HG02798 (cell line): Measurements from ENCODE around the gene CDH13.

Source experiments
- ATAC-seq: cut with Tn5 transposase; IDR thresholded peaks from one replicate; pipeline ENCODE4 v1.9.1; 2021; ENCODE audit warnings: mild to moderate bottlenecking; ENCODE audit not compliant: unreplicated experiment, poor library complexity

The CDH13 gene

GRCh38 chr16:83706394-83706793, 1079.6 kb downstream of the CDH13 start:
- ATAC-seq = no peak

DNA sequence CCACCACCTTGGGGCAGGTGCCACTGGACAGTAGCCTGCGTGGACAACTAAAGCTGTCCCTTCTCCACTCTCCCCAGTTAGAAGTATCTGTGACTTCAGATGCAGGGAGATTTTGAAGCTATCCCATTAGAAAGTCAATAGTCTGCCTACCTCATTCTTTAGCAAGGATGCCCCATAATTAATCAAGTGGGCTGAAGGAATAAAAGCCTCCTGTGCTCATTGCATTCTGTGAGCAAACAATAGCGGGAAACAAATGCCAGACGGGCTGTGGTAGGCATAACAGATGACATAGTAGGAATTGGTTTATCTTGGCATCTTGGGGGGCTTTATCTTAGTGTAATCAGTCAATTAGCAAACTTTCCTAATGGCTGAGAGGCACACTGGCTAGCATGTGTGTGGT, 1084.3 kb downstream of the CDH13 start:
- ATAC-seq = no peak

- ATAC-seq = no peak
Observed at GRCh38 chr16:83713597-83713996, 1086.8 kb downstream of the CDH13 start.

- ATAC-seq = no peak
Observed at GRCh38 chr16:83714286-83714685, 1087.5 kb downstream of the CDH13 start.

DNA sequence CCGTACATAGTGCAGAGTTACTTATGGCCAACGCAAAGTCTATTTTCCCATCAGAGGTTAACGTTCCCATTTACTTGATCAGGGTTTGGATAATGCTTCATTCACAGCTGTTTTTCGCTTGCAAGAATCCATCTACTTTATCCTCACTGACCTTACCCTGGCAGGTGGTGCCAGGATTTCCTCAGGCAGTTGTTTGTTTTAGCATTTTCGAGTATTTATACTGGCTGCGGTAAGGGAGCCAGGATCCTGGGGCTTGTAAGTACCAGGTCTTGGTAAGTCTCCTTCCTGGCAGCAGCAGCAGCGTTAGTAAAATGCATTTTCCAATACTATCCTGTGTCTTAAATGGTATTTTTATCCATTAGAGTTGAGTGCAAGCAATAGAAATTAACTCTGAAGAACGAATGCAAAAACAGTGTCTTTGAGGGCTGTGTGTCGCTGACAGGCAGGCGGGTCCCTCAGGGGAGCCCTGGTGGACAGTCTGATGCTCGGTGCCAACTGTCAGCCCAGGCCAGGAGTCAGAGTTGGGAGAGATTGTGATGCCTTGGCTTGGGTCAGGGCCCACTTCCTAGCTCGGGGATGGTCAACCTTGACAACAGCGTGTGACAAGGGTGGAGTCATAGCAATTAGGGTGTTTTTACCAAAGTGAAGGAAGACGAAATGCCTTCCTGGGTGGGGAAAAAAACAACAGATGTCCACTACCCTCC, 1088.6 kb downstream of the CDH13 start:
- ATAC-seq = no peak

DNA sequence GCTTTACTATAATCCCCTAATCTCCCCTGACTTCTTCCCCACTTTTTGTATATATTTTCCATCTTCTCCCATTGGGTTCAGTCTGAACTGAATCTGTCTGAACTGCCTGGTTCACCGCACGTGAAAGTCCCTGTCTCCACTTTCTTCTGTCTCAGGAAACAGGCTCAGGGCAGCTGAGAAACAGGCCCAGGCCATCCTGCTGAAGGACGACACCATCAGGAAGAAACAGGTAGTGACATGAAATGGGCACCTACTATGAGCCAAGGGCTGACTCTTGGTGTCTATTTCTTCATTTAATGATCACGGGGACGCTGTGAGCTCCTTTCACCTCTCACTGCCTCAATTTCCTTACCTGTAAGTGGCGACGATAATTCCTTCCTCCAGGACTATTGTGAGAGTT, 1090.5 kb downstream of the CDH13 start:
- ATAC-seq = no peak

- no peak for ATAC-seq
Observed at GRCh38 chr16:83717814-83718213, 1091.0 kb downstream of the CDH13 start.

DNA sequence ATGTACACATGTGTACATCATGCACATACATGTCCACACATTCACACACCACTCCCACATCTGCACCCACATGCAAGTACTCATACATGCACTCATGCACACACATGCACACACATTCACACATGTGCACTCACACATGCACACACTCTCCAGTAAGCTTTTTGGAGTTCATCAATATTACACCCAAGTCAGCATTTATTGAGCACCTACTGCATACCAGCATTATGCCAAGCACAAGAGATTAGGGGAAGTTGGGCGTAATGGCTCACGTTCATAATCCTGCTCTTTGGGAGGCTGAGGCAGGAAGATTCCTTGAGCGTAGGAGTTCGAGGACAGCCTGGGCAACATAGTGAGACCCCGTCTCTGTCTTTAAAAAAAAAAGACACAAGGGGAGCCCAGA, 1093.4 kb downstream of the CDH13 start:
- no peak for ATAC-seq

GRCh38 chr16:83720981-83721380, 1094.2 kb downstream of the CDH13 start:
- ATAC-seq = no peak

DNA sequence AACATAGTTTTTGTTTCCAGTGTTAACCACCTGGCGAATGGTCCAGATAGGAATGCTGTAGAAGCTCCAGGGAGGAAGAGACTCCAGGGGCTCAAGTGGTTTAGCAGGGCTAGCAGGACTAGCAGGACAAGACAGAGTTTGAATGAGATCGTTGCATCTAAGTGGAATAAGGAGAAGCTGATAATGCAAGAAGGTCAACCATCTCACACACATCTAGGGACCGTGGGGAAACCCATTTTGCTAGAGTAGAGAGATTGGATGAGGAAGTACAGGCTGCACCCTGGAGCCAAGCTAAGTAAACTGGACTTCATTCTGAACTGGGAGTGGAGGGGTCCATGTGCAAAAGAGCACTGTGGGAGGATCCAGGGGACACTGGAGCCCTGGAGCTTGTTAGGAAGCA, 1094.9 kb downstream of the CDH13 start:
- no peak for ATAC-seq

GRCh38 chr16:83722456-83723183, 1095.9 kb downstream of the CDH13 start:
- ATAC-seq = no peak

DNA sequence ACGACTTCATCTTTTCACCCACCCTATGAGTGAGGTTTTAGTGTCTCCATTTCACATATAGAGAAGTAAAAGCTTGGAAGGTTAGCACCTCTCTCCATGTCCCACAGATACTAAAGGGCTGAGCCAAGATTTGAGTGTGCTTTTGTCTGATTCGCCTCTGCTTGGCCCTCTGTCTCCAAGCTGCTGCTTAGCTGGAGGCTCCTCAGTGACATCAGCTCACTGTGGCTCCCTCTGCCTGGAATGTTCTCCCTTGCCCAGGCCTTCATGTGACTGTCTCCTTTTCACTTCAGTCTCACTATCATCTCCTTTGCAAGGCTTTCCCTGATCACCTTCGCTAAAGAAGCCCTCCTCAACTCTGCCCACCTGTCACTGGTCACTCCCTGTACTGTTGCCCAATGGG, 1096.5 kb downstream of the CDH13 start:
- ATAC-seq = no peak

DNA sequence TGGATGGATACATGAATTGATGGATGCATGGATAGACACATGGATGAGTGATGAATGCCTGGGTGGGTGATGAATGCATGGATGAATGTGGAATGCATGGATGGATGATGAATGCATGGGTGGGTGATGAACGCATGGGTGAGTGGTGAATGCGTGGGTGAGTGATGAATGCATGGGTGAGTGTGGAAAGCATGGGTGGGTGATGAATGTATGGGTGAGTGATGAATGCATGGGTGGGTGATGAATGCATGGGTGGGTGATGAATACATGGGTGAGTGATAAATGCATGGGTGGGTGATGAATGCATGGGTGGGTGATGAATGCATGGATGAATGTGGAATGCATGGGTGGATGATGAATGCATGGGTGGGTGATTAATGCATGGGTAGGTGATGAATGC, 1097.1 kb downstream of the CDH13 start:
- no peak for ATAC-seq

- no peak for ATAC-seq
Observed at GRCh38 chr16:83724585-83724984, 1097.8 kb downstream of the CDH13 start.

- no peak for ATAC-seq
Observed at GRCh38 chr16:83725313-83725712, 1098.5 kb downstream of the CDH13 start.

DNA sequence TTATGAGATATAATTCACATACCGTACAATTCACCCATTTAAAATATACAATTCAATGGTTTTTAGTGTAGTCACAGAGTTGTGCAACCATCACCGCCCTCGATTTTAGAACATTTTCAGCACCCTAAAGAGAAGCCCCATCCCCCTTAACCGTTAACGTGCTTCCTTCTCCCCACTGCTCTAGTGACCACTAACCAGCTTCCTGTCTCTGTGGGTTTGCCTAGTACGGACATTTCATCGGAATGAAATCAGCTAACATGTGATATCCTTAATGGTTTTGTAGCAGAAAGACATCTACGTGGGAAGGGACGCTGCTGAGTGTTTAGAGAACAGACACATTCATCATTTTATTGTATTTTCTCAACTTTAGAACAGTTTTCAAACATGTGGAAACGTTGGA, 1100.2 kb downstream of the CDH13 start:
- no peak for ATAC-seq

GRCh38 chr16:83727751-83728352, 1101.1 kb downstream of the CDH13 start:
- ATAC-seq = no peak

DNA sequence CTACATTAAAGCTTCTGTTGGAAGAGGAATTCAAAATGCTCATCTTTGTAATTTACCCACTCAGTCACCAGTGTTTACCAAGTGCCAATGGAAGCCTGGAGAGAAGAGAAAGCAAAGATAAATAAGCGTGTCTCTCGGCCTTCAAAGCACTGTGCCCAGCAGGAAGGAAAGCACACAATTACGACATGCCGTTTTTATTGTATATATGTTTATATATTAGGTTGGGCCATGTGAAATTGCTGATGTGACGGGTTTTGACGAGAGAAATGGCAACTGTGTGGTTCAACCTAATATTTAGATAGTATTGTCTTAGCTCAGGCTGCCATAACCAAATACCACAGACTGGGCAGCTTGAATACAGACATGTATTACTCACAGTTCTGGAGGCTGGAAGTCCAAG, 1101.7 kb downstream of the CDH13 start:
- ATAC-seq = no peak

GRCh38 chr16:83730812-83731211, 1104.0 kb downstream of the CDH13 start:
- no peak for ATAC-seq

GRCh38 chr16:83732536-83732935, 1105.8 kb downstream of the CDH13 start:
- no peak for ATAC-seq

DNA sequence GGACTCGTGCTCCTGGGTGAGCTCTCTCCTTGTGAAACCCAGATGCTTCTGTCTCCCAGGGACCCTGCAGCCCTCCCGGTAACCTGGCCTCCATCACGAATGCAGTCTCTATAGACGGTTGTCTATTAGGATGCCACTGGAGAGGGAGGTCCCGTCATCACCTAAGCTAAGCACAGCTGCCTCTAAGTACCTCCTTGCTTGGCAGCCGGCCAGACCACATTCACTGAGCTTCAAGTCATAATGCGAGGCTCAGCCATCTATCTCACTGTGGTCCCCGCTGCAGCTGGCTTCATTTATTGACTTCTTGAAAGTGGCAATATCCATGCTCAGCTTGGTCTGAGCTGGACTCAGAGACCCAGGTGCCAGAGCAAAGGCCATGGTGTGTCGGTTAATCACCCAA, 1106.5 kb downstream of the CDH13 start:
- ATAC-seq = no peak

- no peak for ATAC-seq
Observed at GRCh38 chr16:83734136-83734535, 1107.4 kb downstream of the CDH13 start.
